BLaER1 (cell line): Measurements from ENCODE around the gene CLTCL1.

ENCODE experiments used
- H3K27ac ChIP-seq: shearing (Covaris generic); formaldehyde crosslinking; 2 replicates; pipeline ENCODE4 v1.8.1; 2022
- H3K27me3 ChIP-seq: shearing (Covaris generic); formaldehyde crosslinking; 2 replicates; pipeline ENCODE4 v1.8.1; 2022
- H3K36me3 ChIP-seq: shearing (Covaris generic); formaldehyde crosslinking; 2 replicates; pipeline ENCODE4 v1.8.1; 2022
- H3K4me1 ChIP-seq: shearing (Covaris generic); formaldehyde crosslinking; 2 replicates; pipeline ENCODE4 v1.8.1; 2022
- H3K4me2 ChIP-seq: shearing (Covaris generic); formaldehyde crosslinking; 2 replicates; pipeline ENCODE4 v1.8.1; 2022
- H3K4me3 ChIP-seq: shearing (Covaris generic); formaldehyde crosslinking; 2 replicates; pipeline ENCODE4 v1.8.1; 2022
- H3K9ac ChIP-seq: shearing (Covaris generic); formaldehyde crosslinking; 2 replicates; pipeline ENCODE4 v1.8.1; 2022
- H3K9me3 ChIP-seq: shearing (Covaris generic); formaldehyde crosslinking; 2 replicates; pipeline ENCODE4 v1.8.1; 2022
- H4K20me1 ChIP-seq: shearing (Covaris generic); formaldehyde crosslinking; 2 replicates; pipeline ENCODE4 v1.8.1; 2022
- Cebpa-rat ChIP-seq: shearing (Covaris generic); IDR thresholded peaks from 2 replicates; pipeline ENCODE4 v1.8.1; 2022

Gene CLTCL1

DNA sequence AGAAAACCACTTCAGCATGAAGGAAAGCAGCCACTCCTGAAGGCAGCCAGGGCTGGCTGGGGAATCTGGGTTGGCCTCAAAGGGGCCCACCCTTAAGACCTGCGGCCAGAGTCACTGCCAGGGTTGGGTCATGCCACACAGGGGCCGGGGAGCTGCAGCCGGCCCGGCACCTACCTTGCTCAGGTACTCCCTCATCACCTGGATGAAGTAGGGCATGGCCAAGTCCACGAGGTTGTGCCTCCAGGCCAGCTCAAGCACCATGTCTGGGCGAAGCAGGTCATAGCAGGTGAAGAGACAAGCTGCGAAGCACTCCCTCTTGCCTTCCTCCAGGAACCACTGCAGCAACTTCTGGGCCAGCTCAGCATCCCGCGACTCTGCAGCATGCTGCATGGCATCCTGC lies 108.3 kb downstream of the CLTCL1 start:
- Histone ChIP-seq H3K4me2 (no peak overlapping the region), H3K4me1 (peaks cover 27% of the 10 kb centered on the region), H3K27ac (no peak overlapping the region), H3K9me3 (no peaks in the 10 kb centered on the region), H4K20me1 (peaks cover 28% of the 10 kb centered on the region; the same call in 1 of the 2 replicates), H3K9ac (no peak overlapping the region), H3K27me3 (no peaks in the 10 kb centered on the region), H3K4me3 (no peak overlapping the region), H3K36me3 (peaks cover 9% of the 10 kb centered on the region)
- TF ChIP-seq Cebpa-rat = no peak

DNA sequence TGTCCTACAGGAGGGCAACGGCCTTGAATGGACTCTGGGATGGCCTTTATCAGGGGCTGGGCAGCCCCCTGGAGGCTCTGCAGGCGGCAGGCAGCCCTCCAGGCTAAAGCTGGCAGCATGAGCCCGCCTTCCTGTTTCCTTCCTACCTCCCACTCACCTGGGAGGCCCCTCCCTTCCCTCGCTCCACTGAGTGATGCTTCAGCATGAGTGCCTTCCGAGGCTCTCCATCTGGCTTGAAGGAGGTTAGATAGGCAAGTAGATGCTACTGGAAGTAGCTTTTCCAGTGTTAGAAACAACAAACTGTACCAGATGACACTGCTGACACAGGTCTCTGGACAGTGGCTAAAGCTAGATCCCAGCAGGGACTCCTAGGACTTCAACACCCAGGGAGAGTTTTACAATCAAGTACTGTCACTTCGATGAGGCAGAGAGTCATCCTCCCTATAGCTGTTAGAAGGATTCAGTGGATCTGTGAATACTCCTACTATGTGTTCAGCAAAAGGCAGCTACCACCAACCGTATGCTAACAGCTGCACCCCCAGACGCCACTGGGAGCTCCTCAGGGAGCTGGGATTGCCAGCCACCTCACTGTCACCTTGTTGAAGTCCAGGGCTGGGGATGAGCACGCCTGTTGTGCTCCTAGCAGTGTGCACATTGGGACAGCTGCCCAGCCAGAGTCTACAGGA lies 108.9 kb downstream of the CLTCL1 start:
- no peak overlapping the region for H3K4me3 ChIP-seq
- peaks cover 4% of the 10 kb centered on the region for H3K36me3 ChIP-seq
- H3K27ac ChIP-seq = no peak overlapping the region
- H3K27me3 ChIP-seq = no peaks in the 10 kb centered on the region
- no peaks in the 10 kb centered on the region for H3K9me3 ChIP-seq
- H3K9ac ChIP-seq = no peak overlapping the region
- H3K4me2 ChIP-seq = peak overlapping the region; percentile 61
- peaks cover 30% of the 10 kb centered on the region for H4K20me1 ChIP-seq
- no peak for TF ChIP-seq Cebpa-rat
- H3K4me1 ChIP-seq = peaks cover 28% of the 10 kb centered on the region

DNA sequence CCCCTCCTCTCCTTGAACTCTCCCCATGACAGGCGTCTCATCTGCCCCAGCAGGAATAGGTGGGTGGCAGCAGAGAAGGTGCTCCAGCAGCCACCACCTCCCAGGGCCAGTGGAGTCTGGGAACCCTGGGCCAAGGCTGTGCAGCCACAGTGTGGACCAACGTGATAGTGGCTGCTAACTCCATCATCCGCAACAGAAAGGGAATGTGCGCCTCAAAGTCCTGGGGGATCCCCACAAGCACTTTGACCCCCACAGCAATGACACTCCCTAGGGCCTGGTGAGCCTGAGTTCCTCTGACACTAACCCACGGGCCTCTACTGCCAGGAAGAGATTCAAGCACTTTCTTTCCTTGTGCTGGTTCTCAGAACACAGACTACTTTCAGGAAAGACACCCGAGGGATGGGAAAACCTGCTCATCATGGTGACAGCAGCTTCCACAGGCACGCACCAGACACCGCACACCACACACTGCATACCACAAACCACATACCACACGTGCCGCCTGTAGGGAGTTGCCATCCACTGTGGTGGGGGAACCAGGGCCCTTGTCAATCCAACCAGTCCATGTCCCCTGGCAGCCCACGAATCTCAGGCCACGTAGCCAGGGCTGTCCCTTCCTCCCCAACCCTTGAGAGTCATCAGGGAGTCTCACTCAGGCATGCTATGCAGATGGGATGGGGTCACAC lies 109.6 kb downstream of the CLTCL1 start:
- no peak overlapping the region for H3K4me3 ChIP-seq
- H3K9me3 ChIP-seq = no peaks in the 10 kb centered on the region
- no peaks in the 10 kb centered on the region for H3K27me3 ChIP-seq
- no peaks in the 10 kb centered on the region for H3K36me3 ChIP-seq
- no peak overlapping the region for H3K27ac ChIP-seq
- peak overlapping the region; percentile 61 for H3K4me2 ChIP-seq
- peaks cover 37% of the 10 kb centered on the region for H4K20me1 ChIP-seq
- TF ChIP-seq Cebpa-rat = no peak
- H3K9ac ChIP-seq = no peak overlapping the region; the same call in 1 of the 2 replicates
- H3K4me1 ChIP-seq = peaks cover 35% of the 10 kb centered on the region

- TF ChIP-seq Cebpa-rat = no peak
- Histone ChIP-seq H3K9me3 (no peaks in the 10 kb centered on the region), H3K36me3 (peaks cover 5% of the 10 kb centered on the region), H3K27me3 (no peaks in the 10 kb centered on the region), H3K27ac (no peak overlapping the region), H3K4me3 (no peak overlapping the region), H3K4me2 (no peak overlapping the region), H3K9ac (no peak overlapping the region), H3K4me1 (peaks cover 46% of the 10 kb centered on the region), H4K20me1 (peaks cover 46% of the 10 kb centered on the region)
Observed at GRCh38 chr22:19180740-19181410, 110.6 kb downstream of the CLTCL1 start.

DNA sequence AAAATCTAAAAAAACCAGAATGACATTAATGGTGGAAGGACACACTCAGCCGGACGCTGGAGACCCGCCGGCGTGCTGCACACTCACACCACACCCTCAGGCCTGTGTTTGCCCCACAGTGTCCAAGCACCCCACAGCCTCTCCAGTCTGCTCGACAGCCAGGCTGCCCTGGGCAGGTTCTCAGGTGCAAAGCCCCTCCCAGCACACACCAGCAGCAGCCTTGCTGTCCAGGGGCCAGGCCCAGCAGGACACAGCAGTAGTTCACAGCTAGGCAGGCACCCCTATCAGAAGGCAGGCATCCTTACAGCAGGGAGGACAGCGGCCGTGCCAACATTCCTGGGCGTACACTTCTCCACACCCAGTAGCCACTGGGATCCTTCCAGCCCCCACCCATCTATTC lies 111.3 kb downstream of the CLTCL1 start:
- Histone ChIP-seq H3K4me2 (no peak overlapping the region), H3K9me3 (no peaks in the 10 kb centered on the region), H3K9ac (no peak overlapping the region), H3K4me3 (no peak overlapping the region), H3K4me1 (peaks cover 52% of the 10 kb centered on the region), H3K36me3 (peaks cover 11% of the 10 kb centered on the region), H3K27me3 (no peaks in the 10 kb centered on the region), H4K20me1 (peaks cover 52% of the 10 kb centered on the region), H3K27ac (no peak overlapping the region)
- no peak for TF ChIP-seq Cebpa-rat

- H3K9me3 ChIP-seq = no peaks in the 10 kb centered on the region
- H3K36me3 ChIP-seq = peaks cover 16% of the 10 kb centered on the region
Observed at GRCh38 chr22:19179497-19180048, 111.9 kb downstream of the CLTCL1 start.

GRCh38 chr22:19178657-19179496 lies 112.6 kb downstream of the CLTCL1 start, which contains the start of gene SLC25A1:
TSS of gene SLC25A1 (minus strand) at chr22:19178736. CDS start at chr22:19178673, 63 bp downstream.
- Histone ChIP-seq H3K4me3 (peak within 1 kb of the TSS; percentile 97), H4K20me1 (peaks cover 65% of the 10 kb centered on the region), H3K27ac (peak within 1 kb of the TSS; percentile 97), H3K4me1 (peaks cover 66% of the 10 kb centered on the region), H3K9me3 (no peaks in the 10 kb centered on the region), H3K27me3 (no peaks in the 10 kb centered on the region), H3K4me2 (peak within 1 kb of the TSS; percentile 99), H3K9ac (peak within 1 kb of the TSS; percentile 98), H3K36me3 (peaks cover 16% of the 10 kb centered on the region)
- no peak for TF ChIP-seq Cebpa-rat

More at GRCh38 chr22:19179497-19180048, 111.9 kb downstream of the CLTCL1 start:
- H3K4me1 ChIP-seq = peaks cover 59% of the 10 kb centered on the region
- H4K20me1 ChIP-seq = peaks cover 59% of the 10 kb centered on the region
- peak overlapping the region; percentile 99 for H3K4me2 ChIP-seq
- H3K9ac ChIP-seq = peak overlapping the region; percentile 98
- no peaks in the 10 kb centered on the region for H3K27me3 ChIP-seq
- H3K4me3 ChIP-seq = peak overlapping the region; percentile 97
- H3K27ac ChIP-seq = peak overlapping the region; percentile 97
- TF ChIP-seq Cebpa-rat = no peak

DNA sequence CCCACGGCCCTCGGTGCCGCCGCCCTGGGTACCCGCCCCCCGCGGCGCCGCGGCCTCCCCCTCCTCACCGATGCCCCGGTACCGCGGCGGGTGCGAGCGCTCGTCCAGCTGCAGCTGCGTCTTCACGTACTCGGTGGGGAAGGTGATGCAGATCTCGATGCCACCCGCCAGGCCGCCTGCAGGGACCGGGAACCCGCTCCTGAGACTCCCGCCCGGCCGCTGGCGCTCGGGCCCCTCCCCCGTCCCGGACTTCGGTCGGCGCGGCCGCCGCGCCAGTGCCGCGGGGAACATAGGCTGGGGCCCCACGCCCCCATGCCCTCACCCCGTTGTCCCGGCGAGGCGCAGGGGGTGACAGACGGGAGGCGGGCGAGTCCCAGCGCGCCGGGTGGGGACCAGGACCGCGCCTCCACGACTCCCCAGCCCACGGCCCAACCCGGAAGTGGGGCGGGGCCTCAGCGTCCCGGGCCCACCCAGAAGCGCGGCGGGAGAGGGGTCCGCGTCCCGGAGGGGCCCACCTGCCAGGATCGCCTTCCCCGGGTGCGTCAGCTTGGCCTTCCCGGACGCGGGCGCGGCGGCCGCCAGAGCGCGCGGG lies 113.4 kb downstream of the CLTCL1 start:
- no peak for TF ChIP-seq Cebpa-rat
- Histone ChIP-seq H3K4me3 (peak overlapping the region; percentile 97), H3K4me2 (peak overlapping the region; percentile 99), H4K20me1 (peaks cover 65% of the 10 kb centered on the region), H3K4me1 (peaks cover 73% of the 10 kb centered on the region), H3K27ac (peak overlapping the region; percentile 97), H3K27me3 (no peaks in the 10 kb centered on the region), H3K9ac (peak overlapping the region; percentile 98), H3K36me3 (peaks cover 16% of the 10 kb centered on the region), H3K9me3 (no peaks in the 10 kb centered on the region)
